Calu3 (cell line): ENCODE data around the gene TCP1. TPM values are rescaled to one million over a fixed set of nuclear protein-coding genes. Genes with fewer than 3 reads are reported as not detected.

Experiments
- BruUV-seq: library from RNA; stranded (reverse); fragments of 400-500 nt; replicated peaks from 2 replicates; lab custom pipeline; 2021; lab: Mats Ljungman, UMichigan
- CTCF ChIA-PET: fragments of 300-600 bp; sonication (Branson Sonifier 250); formaldehyde crosslinking; loops from one replicate; lab custom pipeline; 2022; ENCODE audit warnings: antibody characterized with exemption; lab: Charles Lee
- DNase-seq: peaks from one replicate; pipeline ENCODE4 v3.0.0; 2022
- H3K27ac Mint-ChIP-seq: one replicate; pipeline ENCODE4 v1.8.0; 2022; ENCODE audit warnings: mixed read lengths; ENCODE audit not compliant: unreplicated experiment
- H3K27me3 Mint-ChIP-seq: one replicate; pipeline ENCODE4 v1.8.0; 2022; ENCODE audit warnings: mixed read lengths; ENCODE audit not compliant: unreplicated experiment
- H3K36me3 Mint-ChIP-seq: one replicate; pipeline ENCODE4 v1.8.0; 2022; ENCODE audit warnings: mild to moderate bottlenecking, moderate library complexity, mixed read lengths; ENCODE audit not compliant: insufficient read depth, unreplicated experiment
- H3K4me1 Mint-ChIP-seq: one replicate; pipeline ENCODE4 v1.8.0; 2022; ENCODE audit warnings: mild to moderate bottlenecking, low read depth, mixed read lengths; ENCODE audit not compliant: unreplicated experiment
- H3K4me3 Mint-ChIP-seq: one replicate; pipeline ENCODE4 v1.8.0; 2022; ENCODE audit warnings: mild to moderate bottlenecking, low read depth, moderate library complexity, mixed read lengths; ENCODE audit not compliant: unreplicated experiment
- H3K9me3 Mint-ChIP-seq: one replicate; pipeline ENCODE4 v1.8.0; 2022; ENCODE audit warnings: low read depth, mixed read lengths; ENCODE audit not compliant: unreplicated experiment
- intact Hi-C: fragments of 100-400 bp; cut with micrococcal nuclease; formaldehyde crosslinking; loops from one replicate; pipeline ENCODE4 v1.10.0; 2022; ENCODE audit not compliant: unreplicated experiment
- total RNA-seq: library from RNA; stranded (reverse); gene quantifications from 2 replicates; pipeline ENCODE4 v1.2.3, GENCODE V29; 2022
- TF ChIP-seq, protein P1 (sequence below): fragments of 200-600 bp; IDR thresholded peaks from one replicate; pipeline ENCODE4 v1.8.0; 2022; ENCODE audit warnings: antibody characterized with exemption; ENCODE audit not compliant: unreplicated experiment

TCP1 gene
- total RNA-seq, 1 experiment from 2014 or later = 357 TPM

GRCh38 chr6:159756508-159756907, 32.9 kb downstream of the TCP1 start:
- H3K9me3 Mint-ChIP-seq = no peaks in the 10 kb centered on the region
- peaks cover 77% of the 10 kb centered on the region for H3K36me3 Mint-ChIP-seq
- BruUV-seq = no TSS peak
- no peak overlapping the region for H3K4me3 Mint-ChIP-seq
- no peaks in the 10 kb centered on the region for H3K27me3 Mint-ChIP-seq
- no peak for DNase-seq
- peaks cover 28% of the 10 kb centered on the region for H3K4me1 Mint-ChIP-seq
- H3K27ac Mint-ChIP-seq = no peak overlapping the region
- intact Hi-C loops = no loop called here
- CTCF ChIA-PET = interaction anchor here (0.7 kb wide), 1 partner anchor 30 kb away, joined by 3 read pairs; no protein-coding TSS in a partner anchor
- TF ChIP-seq, protein P1, sequence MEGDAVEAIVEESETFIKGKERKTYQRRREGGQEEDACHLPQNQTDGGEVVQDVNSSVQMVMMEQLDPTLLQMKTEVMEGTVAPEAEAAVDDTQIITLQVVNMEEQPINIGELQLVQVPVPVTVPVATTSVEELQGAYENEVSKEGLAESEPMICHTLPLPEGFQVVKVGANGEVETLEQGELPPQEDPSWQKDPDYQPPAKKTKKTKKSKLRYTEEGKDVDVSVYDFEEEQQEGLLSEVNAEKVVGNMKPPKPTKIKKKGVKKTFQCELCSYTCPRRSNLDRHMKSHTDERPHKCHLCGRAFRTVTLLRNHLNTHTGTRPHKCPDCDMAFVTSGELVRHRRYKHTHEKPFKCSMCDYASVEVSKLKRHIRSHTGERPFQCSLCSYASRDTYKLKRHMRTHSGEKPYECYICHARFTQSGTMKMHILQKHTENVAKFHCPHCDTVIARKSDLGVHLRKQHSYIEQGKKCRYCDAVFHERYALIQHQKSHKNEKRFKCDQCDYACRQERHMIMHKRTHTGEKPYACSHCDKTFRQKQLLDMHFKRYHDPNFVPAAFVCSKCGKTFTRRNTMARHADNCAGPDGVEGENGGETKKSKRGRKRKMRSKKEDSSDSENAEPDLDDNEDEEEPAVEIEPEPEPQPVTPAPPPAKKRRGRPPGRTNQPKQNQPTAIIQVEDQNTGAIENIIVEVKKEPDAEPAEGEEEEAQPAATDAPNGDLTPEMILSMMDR = no peak

- TSS peak; percentile 29 for BruUV-seq
- CTCF ChIA-PET = no interaction called here
- no peak overlapping the region for H3K27ac Mint-ChIP-seq
Observed at GRCh38 chr6:159754959-159755914, 34.2 kb downstream of the TCP1 start.

DNA sequence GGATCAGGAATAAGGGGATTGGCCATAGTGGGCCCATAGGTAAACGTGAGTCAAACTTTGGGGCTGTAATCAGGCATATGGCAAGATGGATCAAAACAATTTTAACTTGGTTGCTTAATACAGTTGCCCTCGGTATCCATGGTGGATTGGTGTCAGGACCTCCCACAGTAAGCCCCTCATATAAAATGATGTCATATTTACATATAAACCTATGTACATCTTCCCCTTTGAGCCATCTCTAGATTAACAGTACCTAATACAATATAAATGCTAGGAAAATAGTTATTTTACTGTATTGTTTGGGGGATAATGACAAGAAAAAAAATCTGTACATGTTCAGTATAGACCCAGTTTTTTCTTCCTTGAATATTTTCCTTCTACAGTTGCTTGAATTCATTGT, 35.0 kb downstream of the TCP1 start:
- TF ChIP-seq, protein P1 = no peak
- peaks cover 8% of the 10 kb centered on the region for H3K4me1 Mint-ChIP-seq
- BruUV-seq = no TSS peak
- H3K27ac Mint-ChIP-seq = no peak overlapping the region
- no peak overlapping the region for H3K4me3 Mint-ChIP-seq
- no peaks in the 10 kb centered on the region for H3K9me3 Mint-ChIP-seq
- CTCF ChIA-PET = no interaction called here
- H3K27me3 Mint-ChIP-seq = no peaks in the 10 kb centered on the region
- DNase-seq = no peak
- peaks cover 64% of the 10 kb centered on the region for H3K36me3 Mint-ChIP-seq
- intact Hi-C loops = no loop called here

More at GRCh38 chr6:159754959-159755914, 34.2 kb downstream of the TCP1 start:
- TF ChIP-seq, protein P1 = no peak
- Mint-ChIP-seq H3K4me1 (peaks cover 17% of the 10 kb centered on the region), H3K36me3 (peaks cover 65% of the 10 kb centered on the region), H3K27me3 (no peaks in the 10 kb centered on the region), H3K9me3 (no peaks in the 10 kb centered on the region), H3K4me3 (no peak overlapping the region)
- no peak for DNase-seq
- intact Hi-C loops = no loop called here

DNA sequence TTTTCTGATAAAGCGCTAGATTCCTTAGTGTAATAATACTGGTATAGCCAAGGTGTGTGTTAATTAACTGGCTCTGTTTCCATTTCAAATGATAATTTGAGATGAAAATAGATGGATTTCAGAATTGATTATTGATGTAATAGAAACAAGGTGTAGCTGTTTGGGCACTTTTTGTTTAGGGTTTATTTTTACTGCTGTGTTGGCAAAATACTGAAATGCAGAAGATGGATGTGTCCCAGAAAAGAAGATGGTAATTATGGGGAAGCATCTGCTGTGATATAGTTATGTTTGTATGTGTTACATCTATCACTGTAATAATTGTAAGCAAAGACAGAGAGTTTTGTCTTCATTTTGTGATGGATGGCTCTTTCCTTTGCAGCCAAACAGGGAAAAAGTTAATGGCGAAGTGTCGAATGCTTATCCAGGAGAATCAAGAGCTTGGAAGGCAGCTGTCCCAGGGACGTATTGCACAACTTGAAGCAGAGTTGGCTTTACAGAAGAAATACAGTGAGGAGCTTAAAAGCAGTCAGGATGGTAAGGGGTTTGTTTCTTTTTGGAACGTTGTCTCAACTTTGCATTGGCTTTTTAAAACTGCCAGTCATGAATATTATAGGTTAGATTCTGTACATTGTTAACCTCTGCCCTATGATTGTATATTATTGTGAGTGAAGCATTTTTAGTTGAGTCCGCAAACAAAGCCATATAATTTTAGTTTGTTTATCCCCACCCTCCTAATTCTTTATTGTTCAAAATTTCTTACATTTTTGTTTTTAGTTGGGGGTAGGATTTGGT, 36.1 kb downstream of the TCP1 start:
- Mint-ChIP-seq H3K27ac (no peak overlapping the region), H3K4me3 (no peak overlapping the region), H3K36me3 (peaks cover 68% of the 10 kb centered on the region), H3K4me1 (peaks cover 3% of the 10 kb centered on the region), H3K27me3 (no peaks in the 10 kb centered on the region), H3K9me3 (no peaks in the 10 kb centered on the region)
- TF ChIP-seq, protein P1 = no peak
- intact Hi-C loops = loop anchor here (2.0 kb wide), 1 partner anchor 14 kb away; no protein-coding TSS in a partner anchor
- no peak for DNase-seq
- BruUV-seq = no TSS peak
- CTCF ChIA-PET = no interaction called here
